ENCODE results near the gene CLPSL1.

CLPSL1 gene

GRCh38 chr6:35797837-35798526 is 17.2 kb downstream of the CLPSL1 start:
- DNase-seq = no peak

- no peak for DNase-seq
Observed at GRCh38 chr6:35798706-35799105, 17.9 kb downstream of the CLPSL1 start.

- no peak for DNase-seq
Observed at GRCh38 chr6:35801148-35801547, 20.3 kb downstream of the CLPSL1 start.

- peak; percentile 19 to 52 for DNase-seq
Observed at GRCh38 chr6:35804996-35805736, 24.3 kb downstream of the CLPSL1 start, which contains the start of gene LHFPL5. TSS of gene LHFPL5 (plus strand) at chr6:35805352. CDS start at chr6:35805671, 319 bp downstream.

- DNase-seq = no peak
Observed at GRCh38 chr6:35808688-35809087, 27.9 kb downstream of the CLPSL1 start.

GRCh38 chr6:35809809-35810208 is 29.0 kb downstream of the CLPSL1 start:
- DNase-seq = no peak

GRCh38 chr6:35810971-35811698 is 30.3 kb downstream of the CLPSL1 start:
- no peak for DNase-seq

- DNase-seq = no peak
Observed at GRCh38 chr6:35811699-35811995, 30.8 kb downstream of the CLPSL1 start.

GRCh38 chr6:35817515-35817914 is 36.7 kb downstream of the CLPSL1 start:
- no peak for DNase-seq

- no peak for DNase-seq
Observed at GRCh38 chr6:35823601-35824000, 42.8 kb downstream of the CLPSL1 start.

- DNase-seq = no peak
Observed at GRCh38 chr6:35824552-35825192, 43.9 kb downstream of the CLPSL1 start.

- DNase-seq = no peak
Observed at GRCh38 chr6:35829306-35829705, 48.5 kb downstream of the CLPSL1 start.

- no peak for DNase-seq
Observed at GRCh38 chr6:35831257-35832007, 50.6 kb downstream of the CLPSL1 start.

GRCh38 chr6:35833536-35833935 is 52.7 kb downstream of the CLPSL1 start:
- no peak for DNase-seq

Data from stimulated activated CD4-positive, alpha-beta T cell treated with anti-CD3 and anti-CD28 coated beads, Interleukin-4, amount 100 ng/mL, for 4 hours (primary cell).